ENCODE data around the gene PACSIN1.

PACSIN1 gene

GRCh38 chr6:34547701-34548644 lies 82.1 kb downstream of the PACSIN1 start:
- H2BK120ac ChIP-seq (ENCODE audit: low read depth, low read length) = no peak overlapping the region
- WGBS = 83% methylated on average over 10 of the region's 11 CpGs
- no peak overlapping the region for H3K14ac ChIP-seq (ENCODE audit: low read length in 2 of 2)
- no peak overlapping the region for H3K27ac ChIP-seq (ENCODE audit: low read length, poor library complexity, severe bottlenecking)
- H3K9ac ChIP-seq (ENCODE audit: low read length) = no peak overlapping the region
- H4K8ac ChIP-seq (ENCODE audit: low read length) = no peak overlapping the region
- H3K4ac ChIP-seq (ENCODE audit: low read depth in 1 of 2, low read length in 2 of 2) = no peak overlapping the region
- H2BK15ac ChIP-seq (ENCODE audit: low read depth, poor library complexity, severe bottlenecking) = no peak overlapping the region
- H3K36me3 ChIP-seq (ENCODE audit: control insufficient read depth in 1 of 2, insufficient read depth in 2 of 2, low read depth in 1 of 2, low read length in 2 of 2) = no peaks in the 10 kb centered on the region
- H3K27me3 ChIP-seq (ENCODE audit: control insufficient read depth in 1 of 2, insufficient read depth in 1 of 2, low read length in 2 of 2) = peaks cover 0 to 44% of the 10 kb centered on the region in 2 experiments
- H3K9me3 ChIP-seq (ENCODE audit: control insufficient read depth, low read length) = no peaks in the 10 kb centered on the region
- H3K23ac ChIP-seq (ENCODE audit: low read length in 2 of 2) = no peak overlapping the region
- no peaks in the 10 kb centered on the region for H3K79me1 ChIP-seq (replicated peaks; ENCODE audit: low read length, poor library complexity, severe bottlenecking)
- H2AK5ac ChIP-seq (ENCODE audit: low read length, severe bottlenecking) = no peak overlapping the region
- peaks cover 28% of the 10 kb centered on the region for H3K4me1 ChIP-seq (ENCODE audit: control insufficient read depth, insufficient read depth, low read depth, low read length)
- H2AFZ ChIP-seq (ENCODE audit: low read depth, low read length) = no peak overlapping the region
- DNase-seq = no peak
- no peak overlapping the region for H2BK12ac ChIP-seq (ENCODE audit: low read length in 2 of 2)
- no peak overlapping the region for H3K4me2 ChIP-seq (ENCODE audit: low read length, poor library complexity, severe bottlenecking)
- no peak overlapping the region for H3K4me3 ChIP-seq (ENCODE audit: insufficient read depth in 1 of 2, low read depth in 1 of 2, low read length in 2 of 2)
- H4K91ac ChIP-seq (ENCODE audit: low read length) = no peak overlapping the region
- no peak overlapping the region for H3K18ac ChIP-seq (ENCODE audit: low read depth in 1 of 2, low read length in 2 of 2)
- no peak overlapping the region for H2BK5ac ChIP-seq (ENCODE audit: low read depth, low read length, poor library complexity, severe bottlenecking)

DNA sequence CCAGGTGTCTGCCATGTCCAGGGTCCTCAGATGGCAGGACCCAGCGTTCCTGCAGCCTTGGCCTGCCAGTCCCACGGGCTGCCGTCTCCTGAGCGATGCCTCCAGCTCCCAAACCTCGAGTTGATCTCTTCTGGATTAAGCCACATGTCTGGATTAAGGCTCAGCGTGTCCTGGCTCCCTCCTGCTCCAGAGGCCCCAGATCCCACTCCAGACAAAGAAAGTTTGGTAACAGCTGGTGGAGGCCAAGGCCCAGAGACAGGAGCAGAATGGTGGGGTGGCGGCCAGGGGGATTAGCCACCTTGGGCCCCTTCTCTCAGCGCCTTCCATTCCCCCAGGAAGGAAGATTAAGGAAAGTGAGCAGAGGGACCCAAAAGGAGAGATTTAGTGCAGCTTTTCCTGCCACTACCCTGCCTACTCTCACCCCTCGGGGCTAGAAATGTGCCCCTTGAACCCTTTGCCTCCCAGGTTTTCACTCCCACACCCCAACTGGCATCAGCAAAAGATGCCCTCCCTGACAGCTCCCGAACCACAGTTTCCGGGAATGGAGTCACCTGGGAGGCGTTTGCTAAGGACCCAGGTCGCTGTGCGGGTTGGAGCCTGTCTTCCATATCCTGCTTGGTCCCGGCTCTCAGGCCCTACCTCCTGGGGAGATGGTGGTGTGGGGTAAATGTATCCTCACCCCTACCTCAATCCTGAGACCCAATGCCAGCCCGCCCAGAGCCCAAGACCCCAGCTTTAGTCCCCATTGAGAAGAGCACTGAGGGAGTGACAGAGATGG lies 83.3 kb downstream of the PACSIN1 start:
- Histone ChIP-seq H3K4me1 (ENCODE audit: control insufficient read depth, insufficient read depth, low read depth, low read length) (peaks cover 17% of the 10 kb centered on the region), H3K4me3 (ENCODE audit: insufficient read depth in 1 of 2, low read depth in 1 of 2, low read length in 2 of 2) (no peak overlapping the region), H3K27me3 (ENCODE audit: control insufficient read depth in 1 of 2, insufficient read depth in 1 of 2, low read length in 2 of 2) (peaks cover 0 to 51% of the 10 kb centered on the region in 2 experiments), H3K4ac (ENCODE audit: low read depth in 1 of 2, low read length in 2 of 2) (no peak overlapping the region), H3K9me3 (ENCODE audit: control insufficient read depth, low read length) (no peaks in the 10 kb centered on the region), H4K8ac (ENCODE audit: low read length) (no peak overlapping the region), H3K27ac (ENCODE audit: low read length, poor library complexity, severe bottlenecking) (no peak overlapping the region), H2BK12ac (ENCODE audit: low read length in 2 of 2) (no peak overlapping the region), H3K9ac (ENCODE audit: low read length) (no peak overlapping the region), H3K23ac (ENCODE audit: low read length in 2 of 2) (no peak overlapping the region), H3K14ac (ENCODE audit: low read length in 2 of 2) (no peak overlapping the region), H2BK120ac (ENCODE audit: low read depth, low read length) (no peak overlapping the region), H3K4me2 (ENCODE audit: low read length, poor library complexity, severe bottlenecking) (no peak overlapping the region), H3K36me3 (ENCODE audit: control insufficient read depth in 1 of 2, insufficient read depth in 2 of 2, low read depth in 1 of 2, low read length in 2 of 2) (no peaks in the 10 kb centered on the region), H3K79me1 (replicated peaks; ENCODE audit: low read length, poor library complexity, severe bottlenecking) (no peaks in the 10 kb centered on the region), H2AK5ac (ENCODE audit: low read length, severe bottlenecking) (no peak overlapping the region), H4K91ac (ENCODE audit: low read length) (no peak overlapping the region), H2BK15ac (ENCODE audit: low read depth, poor library complexity, severe bottlenecking) (no peak overlapping the region), H2BK5ac (ENCODE audit: low read depth, low read length, poor library complexity, severe bottlenecking) (no peak overlapping the region), H2AFZ (ENCODE audit: low read depth, low read length) (no peak overlapping the region), H3K18ac (ENCODE audit: low read depth in 1 of 2, low read length in 2 of 2) (no peak overlapping the region)
- WGBS = 67% methylated on average over 7 of the region's 16 CpGs
- no peak for DNase-seq

DNA sequence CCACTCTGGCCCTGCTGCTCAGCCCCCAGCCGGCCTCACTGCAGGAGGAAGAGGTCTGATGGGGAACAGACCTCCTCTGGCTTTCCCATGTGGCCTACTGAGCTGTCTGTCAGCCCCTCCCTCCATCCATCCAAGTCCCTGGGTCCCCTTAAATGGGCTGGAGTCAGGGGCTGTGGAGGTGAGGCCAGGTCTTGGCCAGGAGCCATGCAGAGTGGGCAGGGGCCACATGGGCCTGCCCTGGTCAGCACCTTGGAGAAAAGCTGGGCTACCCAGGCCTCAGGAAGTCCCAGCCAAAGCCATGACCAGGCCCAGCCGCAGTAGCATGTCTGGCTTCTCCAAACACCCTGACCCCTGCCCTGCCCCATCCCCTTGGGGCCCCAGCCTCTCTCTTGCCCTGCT lies 83.9 kb downstream of the PACSIN1 start:
- no peaks in the 10 kb centered on the region for H3K79me1 ChIP-seq (replicated peaks; ENCODE audit: low read length, poor library complexity, severe bottlenecking)
- H4K91ac ChIP-seq (ENCODE audit: low read length) = no peak overlapping the region
- H2BK120ac ChIP-seq (ENCODE audit: low read depth, low read length) = no peak overlapping the region
- H3K14ac ChIP-seq (ENCODE audit: low read length in 2 of 2) = no peak overlapping the region
- no peak overlapping the region for H3K4me2 ChIP-seq (ENCODE audit: low read length, poor library complexity, severe bottlenecking)
- peak overlapping the region in 1 of 2 experiments; percentile 4 for H3K4me3 ChIP-seq (ENCODE audit: insufficient read depth in 1 of 2, low read depth in 1 of 2, low read length in 2 of 2)
- H3K4me1 ChIP-seq (ENCODE audit: control insufficient read depth, insufficient read depth, low read depth, low read length) = peaks cover 18% of the 10 kb centered on the region
- no peak overlapping the region for H2AK5ac ChIP-seq (ENCODE audit: low read length, severe bottlenecking)
- H2BK15ac ChIP-seq (ENCODE audit: low read depth, poor library complexity, severe bottlenecking) = no peak overlapping the region
- no peak for DNase-seq
- H3K9ac ChIP-seq (ENCODE audit: low read length) = no peak overlapping the region
- no peak overlapping the region for H3K4ac ChIP-seq (ENCODE audit: low read depth in 1 of 2, low read length in 2 of 2)
- H3K27me3 ChIP-seq (ENCODE audit: control insufficient read depth in 1 of 2, insufficient read depth in 1 of 2, low read length in 2 of 2) = peaks cover 0 to 54% of the 10 kb centered on the region in 2 experiments
- H3K27ac ChIP-seq (ENCODE audit: low read length, poor library complexity, severe bottlenecking) = no peak overlapping the region
- H3K9me3 ChIP-seq (ENCODE audit: control insufficient read depth, low read length) = no peaks in the 10 kb centered on the region
- H3K18ac ChIP-seq (ENCODE audit: low read depth in 1 of 2, low read length in 2 of 2) = no peak overlapping the region
- H2BK12ac ChIP-seq (ENCODE audit: low read length in 2 of 2) = no peak overlapping the region
- H2AFZ ChIP-seq (ENCODE audit: low read depth, low read length) = no peak overlapping the region
- H3K23ac ChIP-seq (ENCODE audit: low read length in 2 of 2) = no peak overlapping the region
- H2BK5ac ChIP-seq (ENCODE audit: low read depth, low read length, poor library complexity, severe bottlenecking) = no peak overlapping the region
- H4K8ac ChIP-seq (ENCODE audit: low read length) = no peak overlapping the region
- H3K36me3 ChIP-seq (ENCODE audit: control insufficient read depth in 1 of 2, insufficient read depth in 2 of 2, low read depth in 1 of 2, low read length in 2 of 2) = peaks cover 0 to 1% of the 10 kb centered on the region in 2 experiments
- WGBS = 67% methylated on average over 1 of the region's 2 CpGs

DNA sequence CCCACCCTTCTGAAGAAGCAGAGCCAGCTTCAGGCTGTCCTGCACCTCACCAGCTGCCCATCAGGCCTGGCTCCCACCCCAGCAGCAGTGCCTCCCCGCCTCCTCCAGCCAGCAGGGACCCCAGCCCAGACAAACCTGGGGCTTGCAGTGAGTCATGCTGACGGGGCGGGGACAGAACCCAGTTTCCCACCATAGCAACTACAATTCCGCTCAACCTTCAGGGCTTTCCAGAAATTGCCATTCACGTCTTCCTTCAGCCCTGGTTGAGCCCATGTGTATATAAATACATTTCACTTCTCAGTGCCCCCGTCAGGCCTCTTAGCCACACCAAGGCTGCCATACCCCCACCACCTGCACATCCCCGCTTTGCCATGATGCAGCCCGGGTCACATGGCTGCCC lies 85.8 kb downstream of the PACSIN1 start:
- Histone ChIP-seq H2BK120ac (ENCODE audit: low read depth, low read length) (no peak overlapping the region), H3K18ac (ENCODE audit: low read depth in 1 of 2, low read length in 2 of 2) (no peak overlapping the region), H2BK12ac (ENCODE audit: low read length in 2 of 2) (no peak overlapping the region), H3K4me2 (ENCODE audit: low read length, poor library complexity, severe bottlenecking) (no peak overlapping the region), H3K36me3 (ENCODE audit: control insufficient read depth in 1 of 2, insufficient read depth in 2 of 2, low read depth in 1 of 2, low read length in 2 of 2) (peaks cover 0 to 3% of the 10 kb centered on the region in 2 experiments), H3K9me3 (ENCODE audit: control insufficient read depth, low read length) (no peaks in the 10 kb centered on the region), H3K9ac (ENCODE audit: low read length) (no peak overlapping the region), H2BK5ac (ENCODE audit: low read depth, low read length, poor library complexity, severe bottlenecking) (no peak overlapping the region), H3K27ac (ENCODE audit: low read length, poor library complexity, severe bottlenecking) (no peak overlapping the region), H3K27me3 (ENCODE audit: control insufficient read depth in 1 of 2, insufficient read depth in 1 of 2, low read length in 2 of 2) (peaks cover 0 to 58% of the 10 kb centered on the region in 2 experiments), H4K91ac (ENCODE audit: low read length) (no peak overlapping the region), H3K4ac (ENCODE audit: low read depth in 1 of 2, low read length in 2 of 2) (no peak overlapping the region), H3K23ac (ENCODE audit: low read length in 2 of 2) (no peak overlapping the region), H2AFZ (ENCODE audit: low read depth, low read length) (no peak overlapping the region), H4K8ac (ENCODE audit: low read length) (no peak overlapping the region), H3K4me3 (ENCODE audit: insufficient read depth in 1 of 2, low read depth in 1 of 2, low read length in 2 of 2) (no peak overlapping the region), H3K4me1 (ENCODE audit: control insufficient read depth, insufficient read depth, low read depth, low read length) (peaks cover 22% of the 10 kb centered on the region), H2BK15ac (ENCODE audit: low read depth, poor library complexity, severe bottlenecking) (no peak overlapping the region), H3K14ac (ENCODE audit: low read length in 2 of 2) (no peak overlapping the region), H3K79me1 (replicated peaks; ENCODE audit: low read length, poor library complexity, severe bottlenecking) (no peaks in the 10 kb centered on the region), H2AK5ac (ENCODE audit: low read length, severe bottlenecking) (no peak overlapping the region)
- DNase-seq = no peak
- 94% methylated on average over 8 of the region's 8 CpGs for WGBS

Data from mesenchymal stem cell (in vitro differentiated cells and primary cell).